ENCODE data around the gene TREML2. TPM values are rescaled to one million over a fixed set of nuclear protein-coding genes. Genes with fewer than 3 reads are reported as not detected.
A peak's percentile ranks its signal among the peaks of the same experiment; 100 is the strongest.

Gene TREML2
- total RNA-seq, 1 donor from 2014 or later, result not detected

DNA sequence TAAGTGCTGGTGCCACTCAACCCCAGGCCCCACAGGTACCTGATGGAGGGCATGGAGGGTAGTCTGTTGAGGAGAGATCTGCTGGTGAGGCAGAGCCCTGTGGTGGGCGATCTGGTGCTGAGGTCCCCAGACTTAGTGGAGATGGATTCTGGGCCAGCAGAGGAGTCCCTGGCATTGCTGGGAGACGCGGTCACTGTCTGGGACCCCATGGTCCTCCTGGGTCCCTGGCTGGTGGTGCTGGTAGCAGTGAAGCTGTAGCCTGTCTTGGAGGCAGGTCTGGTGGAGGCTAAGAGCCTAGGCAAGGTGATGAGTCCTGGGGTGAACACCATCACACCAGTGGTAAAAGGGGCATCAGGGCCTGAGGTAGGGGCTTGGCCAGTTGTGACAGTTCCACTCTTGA, 6.6 kb downstream of the TREML2 start:
- no peak for DNase-seq
- no peak overlapping the region for H3K27ac ChIP-seq (replicated peaks)
- intact Hi-C loops (cut with micrococcal nuclease), result no loop called here
- H3K36me3 ChIP-seq, result no peaks in the 10 kb centered on the region
- no peak overlapping the region for H3K4me3 ChIP-seq
- H3K9me3 ChIP-seq (replicated peaks), result peaks cover 12% of the 10 kb centered on the region
- peaks cover 73% of the 10 kb centered on the region for H3K27me3 ChIP-seq (ENCODE audit: low read depth)
- no peaks in the 10 kb centered on the region for H3K4me1 ChIP-seq
- TF ChIP-seq, protein P1, sequence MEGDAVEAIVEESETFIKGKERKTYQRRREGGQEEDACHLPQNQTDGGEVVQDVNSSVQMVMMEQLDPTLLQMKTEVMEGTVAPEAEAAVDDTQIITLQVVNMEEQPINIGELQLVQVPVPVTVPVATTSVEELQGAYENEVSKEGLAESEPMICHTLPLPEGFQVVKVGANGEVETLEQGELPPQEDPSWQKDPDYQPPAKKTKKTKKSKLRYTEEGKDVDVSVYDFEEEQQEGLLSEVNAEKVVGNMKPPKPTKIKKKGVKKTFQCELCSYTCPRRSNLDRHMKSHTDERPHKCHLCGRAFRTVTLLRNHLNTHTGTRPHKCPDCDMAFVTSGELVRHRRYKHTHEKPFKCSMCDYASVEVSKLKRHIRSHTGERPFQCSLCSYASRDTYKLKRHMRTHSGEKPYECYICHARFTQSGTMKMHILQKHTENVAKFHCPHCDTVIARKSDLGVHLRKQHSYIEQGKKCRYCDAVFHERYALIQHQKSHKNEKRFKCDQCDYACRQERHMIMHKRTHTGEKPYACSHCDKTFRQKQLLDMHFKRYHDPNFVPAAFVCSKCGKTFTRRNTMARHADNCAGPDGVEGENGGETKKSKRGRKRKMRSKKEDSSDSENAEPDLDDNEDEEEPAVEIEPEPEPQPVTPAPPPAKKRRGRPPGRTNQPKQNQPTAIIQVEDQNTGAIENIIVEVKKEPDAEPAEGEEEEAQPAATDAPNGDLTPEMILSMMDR (IDR thresholded peaks at IDR 0.05; ENCODE audit: borderline replicate concordance), result no peak

DNA sequence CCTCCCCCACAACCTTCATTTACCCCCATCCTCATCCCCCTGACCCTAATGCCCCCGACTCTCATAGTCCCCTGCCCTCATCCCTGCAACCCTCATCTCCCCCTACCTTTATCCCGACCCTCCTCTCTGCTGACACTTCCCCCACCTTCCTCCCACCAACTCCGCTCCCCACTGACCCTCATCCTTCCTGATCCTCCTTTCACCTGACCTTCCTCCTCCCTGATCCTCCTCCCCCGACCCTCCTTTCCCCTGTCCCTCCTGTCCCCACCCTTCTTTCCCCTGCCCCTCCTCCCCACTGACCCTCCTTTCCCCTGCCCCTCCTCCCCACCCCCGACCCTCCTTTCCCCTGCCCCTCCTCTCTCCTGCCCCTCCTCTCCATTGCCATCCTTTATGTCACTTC, 7.1 kb downstream of the TREML2 start:
- H3K27me3 ChIP-seq (ENCODE audit: low read depth), result peaks cover 72% of the 10 kb centered on the region

DNA sequence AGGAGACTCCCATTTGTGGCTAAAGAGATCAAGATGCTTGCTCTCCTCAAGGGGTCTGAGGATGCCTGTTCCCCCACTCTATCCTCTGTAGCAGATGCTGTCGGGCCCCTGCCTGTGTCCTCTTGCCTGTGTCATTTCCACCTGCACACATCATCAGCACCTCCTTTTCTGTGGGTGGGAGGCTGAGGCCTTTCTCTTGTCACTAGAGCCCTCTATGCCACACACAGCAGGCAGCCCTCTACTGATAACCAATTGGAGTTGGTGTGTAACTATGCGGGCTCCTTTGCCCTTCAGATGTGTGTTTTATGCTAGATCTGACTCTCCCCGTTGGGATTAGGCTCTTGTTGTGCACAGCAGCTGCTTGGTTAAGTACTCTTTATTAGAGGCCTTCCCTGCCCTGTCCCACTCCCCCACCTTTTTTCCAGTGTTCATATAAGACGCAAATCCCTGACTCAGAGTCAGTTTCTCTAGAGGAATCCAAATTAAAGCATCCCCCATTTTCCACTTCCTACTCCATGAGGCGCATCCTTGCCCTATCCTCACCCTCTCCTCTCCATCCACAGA, 7.7 kb downstream of the TREML2 start:
- intact Hi-C loops (cut with micrococcal nuclease), result no loop called here
- DNase-seq, result no peak
- Histone ChIP-seq H3K36me3 (no peaks in the 10 kb centered on the region), H3K4me1 (no peaks in the 10 kb centered on the region), H3K9me3 (replicated peaks) (peaks cover 16% of the 10 kb centered on the region), H3K4me3 (no peak overlapping the region), H3K27me3 (ENCODE audit: low read depth) (peaks cover 71% of the 10 kb centered on the region), H3K27ac (replicated peaks) (no peak overlapping the region)
- TF ChIP-seq, protein P1 (IDR thresholded peaks at IDR 0.05; ENCODE audit: borderline replicate concordance), result no peak

More for the DNA sequence above, 7.1 kb downstream of the TREML2 start:
- Histone ChIP-seq H3K36me3 (no peaks in the 10 kb centered on the region), H3K4me3 (no peak overlapping the region), H3K9me3 (replicated peaks) (peaks cover 16% of the 10 kb centered on the region), H3K4me1 (no peaks in the 10 kb centered on the region), H3K27ac (replicated peaks) (no peak overlapping the region)
- intact Hi-C loops (cut with micrococcal nuclease), result no loop called here
- TF ChIP-seq, protein P1 (IDR thresholded peaks at IDR 0.05; ENCODE audit: borderline replicate concordance), result no peak
- no peak for DNase-seq

DNA sequence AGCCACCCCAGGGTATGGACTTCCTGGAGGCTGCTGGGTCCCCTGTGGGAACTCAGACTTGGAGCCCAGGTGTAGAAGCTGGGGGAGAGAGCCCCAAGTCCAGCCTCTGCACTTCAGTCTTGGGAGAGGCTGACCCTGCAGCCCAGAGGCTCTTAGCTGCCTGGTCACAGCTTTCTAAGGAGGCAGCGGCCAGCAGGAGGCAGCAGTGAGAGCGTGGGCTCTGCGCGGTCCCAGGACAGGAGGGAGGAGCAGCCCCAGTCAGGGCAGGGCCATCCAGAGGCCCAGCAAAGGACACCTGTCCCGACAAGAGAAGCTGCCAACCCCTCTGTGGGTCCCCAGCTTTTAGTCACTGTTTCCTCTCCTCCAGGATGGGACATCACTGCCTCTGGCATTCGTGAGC, 9.4 kb downstream of the TREML2 start:
- intact Hi-C loops (cut with micrococcal nuclease), result no loop called here
- DNase-seq, result peak; percentile 42
- no peaks in the 10 kb centered on the region for H3K4me1 ChIP-seq
- TF ChIP-seq, protein P1 (IDR thresholded peaks at IDR 0.05; ENCODE audit: borderline replicate concordance), result peak; percentile 52
- H3K27me3 ChIP-seq (ENCODE audit: low read depth), result peaks cover 55% of the 10 kb centered on the region
- no peak overlapping the region for H3K4me3 ChIP-seq
- H3K27ac ChIP-seq (replicated peaks), result no peak overlapping the region
- peaks cover 16% of the 10 kb centered on the region for H3K9me3 ChIP-seq (replicated peaks)
- H3K36me3 ChIP-seq, result no peaks in the 10 kb centered on the region

DNA sequence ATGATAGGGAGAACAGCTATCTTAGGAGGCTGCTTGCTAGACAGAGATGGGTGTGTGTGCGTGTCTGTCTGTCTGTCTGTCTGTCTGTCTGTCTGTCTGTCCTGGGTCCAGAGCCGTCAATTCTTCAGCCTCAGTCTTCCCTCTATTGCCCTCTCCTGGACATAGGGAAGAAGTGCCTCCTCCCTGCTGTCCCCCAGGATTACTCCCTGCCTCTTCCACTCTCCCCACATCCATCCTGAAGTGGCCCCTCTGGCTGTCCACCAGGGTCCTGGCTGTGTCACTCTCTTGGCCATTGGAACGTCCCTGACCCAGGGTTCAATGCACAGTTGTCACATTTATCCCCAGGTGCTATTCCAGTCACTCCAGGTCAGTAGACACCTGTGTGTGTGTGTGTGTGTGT, 10.2 kb downstream of the TREML2 start:
- DNase-seq, result no peak
- Histone ChIP-seq H3K27ac (replicated peaks) (no peak overlapping the region), H3K27me3 (ENCODE audit: low read depth) (peaks cover 47% of the 10 kb centered on the region), H3K4me3 (no peak overlapping the region), H3K9me3 (replicated peaks) (peaks cover 16% of the 10 kb centered on the region), H3K4me1 (no peaks in the 10 kb centered on the region), H3K36me3 (no peaks in the 10 kb centered on the region)
- intact Hi-C loops (cut with micrococcal nuclease), result no loop called here
- TF ChIP-seq, protein P1 (IDR thresholded peaks at IDR 0.05; ENCODE audit: borderline replicate concordance), result no peak

All from left ventricle myocardium inferior (tissue), 1 donor.